ENCODE measurements around the gene SLC1A1.

- no peak for TF ChIP-seq CTCF (conservative IDR thresholded peaks at IDR 0.05; ENCODE audit: low read depth, low read length)
- no peak for TF ChIP-seq EZH2phosphoT487 (IDR thresholded peaks at IDR 0.05; ENCODE audit: borderline replicate concordance, low read length)
Measured at GRCh38 chr9:4461437-4461836, 28.8 kb upstream of the SLC1A1 start.
